Liver (tissue), 9 donors: ENCODE measurements around the gene ERICH6. TPM values are rescaled to one million over a fixed set of nuclear protein-coding genes. Genes with fewer than 3 reads are reported as not detected.

ENCODE experiments used
- DNase-seq: peaks from one replicate; pipeline ENCODE4 v3.0.0-alpha.2; 2017; ENCODE audit warnings: low spot score
- H3K27ac ChIP-seq, 2 donors: one replicate each; pipeline ENCODE4 v1.7.0; 2013; ENCODE audit warnings: inconsistent platforms in 2 of 2, low read length in 2 of 2, control low read depth in 1 of 2, low read depth in 1 of 2, mild to moderate bottlenecking in 1 of 2
- H3K27me3 ChIP-seq, 4 donors: one replicate each; pipeline versions ENCODE4 v1.6.1 to v1.7.0; 2013; ENCODE audit warnings: low read length in 3 of 4, inconsistent platforms in 1 of 4, mild to moderate bottlenecking in 1 of 4, moderate library complexity in 1 of 4; ENCODE audit not compliant: control insufficient read depth in 4 of 4, insufficient read depth in 4 of 4
- H3K36me3 ChIP-seq, 4 donors: one replicate each; pipeline versions ENCODE4 v1.6.1 to v1.7.0; 2013; ENCODE audit warnings: low read length in 3 of 4, mild to moderate bottlenecking in 3 of 4, low read depth in 1 of 4, moderate library complexity in 1 of 4; ENCODE audit not compliant: control insufficient read depth in 4 of 4, insufficient read depth in 3 of 4
- H3K4me1 ChIP-seq, 4 donors: one replicate each; pipeline versions ENCODE4 v1.6.1 to v1.7.0; 2013; ENCODE audit warnings: low read length in 3 of 4, mild to moderate bottlenecking in 3 of 4, moderate library complexity in 1 of 4; ENCODE audit not compliant: control insufficient read depth in 4 of 4, insufficient read depth in 4 of 4
- H3K4me3 ChIP-seq, 3 donors: one replicate each; pipeline versions ENCODE4 v1.6.1 to v1.7.0; 2013; ENCODE audit warnings: low read length in 3 of 3, control low read depth in 1 of 3, low read depth in 1 of 3, mild to moderate bottlenecking in 1 of 3
- H3K9ac ChIP-seq, 2 donors: one replicate each; pipeline ENCODE4 v1.7.0; 2013; ENCODE audit warnings: low read length in 2 of 2, mild to moderate bottlenecking in 2 of 2, moderate library complexity in 2 of 2, control low read depth in 1 of 2, low read depth in 1 of 2
- H3K9me3 ChIP-seq, 4 donors: one replicate each; pipeline versions ENCODE4 v1.6.1 to v1.7.0; 2013; ENCODE audit warnings: low read length in 3 of 4; ENCODE audit not compliant: control insufficient read depth in 4 of 4
- EGR1 ChIP-seq, 2 donors: IDR thresholded peaks; 2 replicates each; pipeline ENCODE4 v1.6.1; 2016 to 2018; ENCODE audit warnings: antibody characterized with exemption in 2 of 2, low read depth in 2 of 2
- FOXA1 ChIP-seq: IDR thresholded peaks from 2 replicates; pipeline ENCODE4 v1.6.1; 2016; ENCODE audit warnings: antibody characterized with exemption
- GABPA ChIP-seq, 2 donors: IDR thresholded peaks in 1 of 2; conservative IDR thresholded peaks in 1 of 2; 2 replicates each; pipeline ENCODE4 v1.6.1; 2016; ENCODE audit warnings: antibody characterized with exemption in 2 of 2, mild to moderate bottlenecking in 1 of 2, moderate library complexity in 1 of 2
- HNF4A ChIP-seq, 2 donors: conservative IDR thresholded peaks; 2 replicates each; pipeline ENCODE4 v1.6.1; 2016; ENCODE audit warnings: antibody characterized with exemption in 2 of 2, mild to moderate bottlenecking in 2 of 2
- HNF4G ChIP-seq: IDR thresholded peaks from 2 replicates; pipeline ENCODE4 v1.6.1; 2016; ENCODE audit warnings: antibody characterized with exemption
- JUND ChIP-seq, 2 donors: IDR thresholded peaks; 2 replicates each; pipeline ENCODE4 v1.6.1; 2016; ENCODE audit warnings: antibody characterized with exemption in 2 of 2
- NR2F2 ChIP-seq: IDR thresholded peaks from 2 replicates; pipeline ENCODE4 v1.6.1; 2016; ENCODE audit warnings: antibody characterized with exemption
- RAD21 ChIP-seq, 2 donors: IDR thresholded peaks; 2 replicates each; pipeline ENCODE4 v1.6.1; 2016; ENCODE audit warnings: antibody characterized with exemption in 2 of 2, mild to moderate bottlenecking in 2 of 2
- RXRA ChIP-seq, 2 donors: IDR thresholded peaks; 2 replicates each; pipeline ENCODE4 v1.6.1; 2017 to 2018; ENCODE audit warnings: antibody characterized with exemption in 2 of 2, mild to moderate bottlenecking in 1 of 2
- SP1 ChIP-seq: IDR thresholded peaks from 2 replicates; pipeline ENCODE4 v1.6.1; 2018; ENCODE audit warnings: antibody characterized with exemption, mild to moderate bottlenecking
- TAF1 ChIP-seq: conservative IDR thresholded peaks from 2 replicates; pipeline ENCODE4 v1.6.1; 2016; ENCODE audit warnings: antibody characterized with exemption, mild to moderate bottlenecking
- WGBS: extraction: QIAGEN DNeasy Blood & Tissue Kit; methylation state at CpG from one replicate; pipeline ENCODE4 v1.1.7; 2013; 5-methylcytosine and 5-hydroxymethylcytosine counted together
- polyA plus RNA-seq, 2 donors: library from polyadenylated mRNA; stranded (reverse) in 1 of 2; unstranded in 1 of 2; fragments of 200-250 nt in 1 of 2; fragments of >200 nt in 1 of 2; fragmentation: Nextera tagmentation in 1 of 2; extraction: Ambion mirVana in 1 of 2; gene quantifications; one replicate each; pipeline versions ENCODE4 v1.2.1 to v1.2.3, GENCODE V29; 2013 to 2015
- total RNA-seq, 2 donors: library from RNA; depleted of rRNA; stranded (reverse); fragments of >200 nt; gene quantifications; one replicate each; pipeline ENCODE4 v1.2.3, GENCODE V29; 2014
- TF ChIP-seq, protein P1 (sequence below): IDR thresholded peaks from 2 replicates; pipeline ENCODE4 v1.6.1; 2016; ENCODE audit warnings: antibody characterized with exemption
- TF ChIP-seq, protein P2 (sequence below): IDR thresholded peaks from 2 replicates; pipeline ENCODE4 v1.6.1; 2016; ENCODE audit warnings: antibody characterized with exemption
- TF ChIP-seq, protein P3 (sequence below): IDR thresholded peaks from 2 replicates; pipeline ENCODE4 v1.6.1; 2016; ENCODE audit warnings: antibody characterized with exemption
- TF ChIP-seq, protein P4 (sequence below): fragments of 150-350 bp; IDR thresholded peaks from 2 replicates; pipeline ENCODE4 v1.5.1; 2017; ENCODE audit warnings: improper control_type of control experiment, low read depth, low read length; ENCODE audit not compliant: missing input control
- TF ChIP-seq, protein P5 (sequence below): IDR thresholded peaks from 2 replicates; pipeline ENCODE4 v1.6.1; 2016; ENCODE audit warnings: antibody characterized with exemption, mild to moderate bottlenecking
- donor health status: healthy.
- donor health status: healthy.
- donor health status: healthy.
- donor health status: healthy.
- donor health status: healthy.

The ERICH6 gene
- total and polyA plus RNA-seq, 4 donors = under 0.01 TPM; not detected in 3

DNA sequence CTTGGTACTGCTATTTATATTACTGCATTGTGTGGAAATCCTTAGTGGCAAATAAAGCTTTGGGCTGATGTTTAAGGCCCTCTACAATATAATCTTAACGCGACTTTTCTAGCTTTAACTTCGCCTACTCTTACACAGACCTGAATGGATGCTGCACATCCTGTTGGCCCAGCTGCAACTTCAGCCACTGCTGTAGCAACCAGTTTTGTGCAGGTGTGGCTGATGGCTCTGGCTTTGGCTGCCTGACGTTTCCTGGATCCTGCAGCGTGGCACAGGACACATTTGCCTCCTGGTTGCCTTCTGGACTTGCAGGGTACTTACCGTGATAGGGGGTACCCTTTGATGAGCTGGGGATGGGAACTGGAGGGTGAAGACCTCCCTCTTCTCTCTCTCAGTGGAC is 20.2 kb upstream of the ERICH6 start:
- WGBS = 88% methylated on average over 6 of the region's 6 CpGs
- H3K27ac ChIP-seq = no peak overlapping the region
- no peak overlapping the region for H3K9ac ChIP-seq
- H3K4me3 ChIP-seq = no peak overlapping the region
- H3K36me3 ChIP-seq = no peaks in the 10 kb centered on the region
- no peaks in the 10 kb centered on the region for H3K9me3 ChIP-seq
- no peak for DNase-seq
- H3K27me3 ChIP-seq = no peaks in the 10 kb centered on the region
- TF ChIP-seq HNF4G (no peak), GABPA (IDR thresholded peaks at IDR 0.05 in 1 of 2, conservative IDR thresholded peaks at IDR 0.05 in 1 of 2) (no peak), FOXA1 (no peak), SP1 (no peak), RAD21 (IDR thresholded peaks at IDR 0.05) (no peak), RXRA (IDR thresholded peaks at IDR 0.05) (no peak), TAF1 (no peak), JUND (IDR thresholded peaks at IDR 0.05) (no peak), NR2F2 (no peak), HNF4A (conservative IDR thresholded peaks at IDR 0.05) (no peak), EGR1 (IDR thresholded peaks at IDR 0.05; ENCODE audit: low read depth in 2 of 2) (no peak)
- TF ChIP-seq, protein P1, sequence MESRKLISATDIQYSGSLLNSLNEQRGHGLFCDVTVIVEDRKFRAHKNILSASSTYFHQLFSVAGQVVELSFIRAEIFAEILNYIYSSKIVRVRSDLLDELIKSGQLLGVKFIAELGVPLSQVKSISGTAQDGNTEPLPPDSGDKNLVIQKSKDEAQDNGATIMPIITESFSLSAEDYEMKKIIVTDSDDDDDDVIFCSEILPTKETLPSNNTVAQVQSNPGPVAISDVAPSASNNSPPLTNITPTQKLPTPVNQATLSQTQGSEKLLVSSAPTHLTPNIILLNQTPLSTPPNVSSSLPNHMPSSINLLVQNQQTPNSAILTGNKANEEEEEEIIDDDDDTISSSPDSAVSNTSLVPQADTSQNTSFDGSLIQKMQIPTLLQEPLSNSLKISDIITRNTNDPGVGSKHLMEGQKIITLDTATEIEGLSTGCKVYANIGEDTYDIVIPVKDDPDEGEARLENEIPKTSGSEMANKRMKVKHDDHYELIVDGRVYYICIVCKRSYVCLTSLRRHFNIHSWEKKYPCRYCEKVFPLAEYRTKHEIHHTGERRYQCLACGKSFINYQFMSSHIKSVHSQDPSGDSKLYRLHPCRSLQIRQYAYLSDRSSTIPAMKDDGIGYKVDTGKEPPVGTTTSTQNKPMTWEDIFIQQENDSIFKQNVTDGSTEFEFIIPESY = no peak
- TF ChIP-seq, protein P2, sequence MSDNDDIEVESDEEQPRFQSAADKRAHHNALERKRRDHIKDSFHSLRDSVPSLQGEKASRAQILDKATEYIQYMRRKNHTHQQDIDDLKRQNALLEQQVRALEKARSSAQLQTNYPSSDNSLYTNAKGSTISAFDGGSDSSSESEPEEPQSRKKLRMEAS = no peak
- TF ChIP-seq, protein P3, sequence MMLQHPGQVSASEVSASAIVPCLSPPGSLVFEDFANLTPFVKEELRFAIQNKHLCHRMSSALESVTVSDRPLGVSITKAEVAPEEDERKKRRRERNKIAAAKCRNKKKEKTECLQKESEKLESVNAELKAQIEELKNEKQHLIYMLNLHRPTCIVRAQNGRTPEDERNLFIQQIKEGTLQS = no peak
- peaks cover 0 to 20% (median 12%) of the 10 kb centered on the region in 4 donors for H3K4me1 ChIP-seq

DNA sequence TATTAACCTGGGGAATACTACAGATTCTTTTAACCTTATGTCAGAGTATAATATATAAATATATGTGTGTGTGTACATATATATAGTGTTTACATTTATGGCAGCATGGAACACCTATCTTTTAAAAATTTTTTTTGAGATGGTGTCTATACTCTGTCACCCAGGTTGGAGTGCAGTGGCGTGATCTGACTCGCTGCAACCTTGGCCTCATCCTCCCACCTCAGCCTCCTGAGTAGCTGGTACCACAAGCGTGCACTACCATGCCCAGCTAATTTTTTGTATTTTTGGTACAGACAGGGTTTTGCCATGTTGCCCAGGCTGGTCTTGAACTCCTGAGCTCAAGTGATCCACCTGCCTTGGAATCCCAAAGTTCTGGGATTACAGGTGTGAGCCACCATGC is 18.5 kb upstream of the ERICH6 start:
- no peak overlapping the region for H3K9ac ChIP-seq

More for the DNA sequence above, 18.5 kb upstream of the ERICH6 start:
- peaks cover 0 to 7% (median 3%) of the 10 kb centered on the region in 4 donors for H3K4me1 ChIP-seq
- no peaks in the 10 kb centered on the region for H3K9me3 ChIP-seq
- H3K36me3 ChIP-seq = no peaks in the 10 kb centered on the region
- DNase-seq = no peak
- H3K27me3 ChIP-seq = no peaks in the 10 kb centered on the region
- TF ChIP-seq, protein P4, sequence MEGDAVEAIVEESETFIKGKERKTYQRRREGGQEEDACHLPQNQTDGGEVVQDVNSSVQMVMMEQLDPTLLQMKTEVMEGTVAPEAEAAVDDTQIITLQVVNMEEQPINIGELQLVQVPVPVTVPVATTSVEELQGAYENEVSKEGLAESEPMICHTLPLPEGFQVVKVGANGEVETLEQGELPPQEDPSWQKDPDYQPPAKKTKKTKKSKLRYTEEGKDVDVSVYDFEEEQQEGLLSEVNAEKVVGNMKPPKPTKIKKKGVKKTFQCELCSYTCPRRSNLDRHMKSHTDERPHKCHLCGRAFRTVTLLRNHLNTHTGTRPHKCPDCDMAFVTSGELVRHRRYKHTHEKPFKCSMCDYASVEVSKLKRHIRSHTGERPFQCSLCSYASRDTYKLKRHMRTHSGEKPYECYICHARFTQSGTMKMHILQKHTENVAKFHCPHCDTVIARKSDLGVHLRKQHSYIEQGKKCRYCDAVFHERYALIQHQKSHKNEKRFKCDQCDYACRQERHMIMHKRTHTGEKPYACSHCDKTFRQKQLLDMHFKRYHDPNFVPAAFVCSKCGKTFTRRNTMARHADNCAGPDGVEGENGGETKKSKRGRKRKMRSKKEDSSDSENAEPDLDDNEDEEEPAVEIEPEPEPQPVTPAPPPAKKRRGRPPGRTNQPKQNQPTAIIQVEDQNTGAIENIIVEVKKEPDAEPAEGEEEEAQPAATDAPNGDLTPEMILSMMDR = no peak
- TF ChIP-seq TAF1 (no peak), RXRA (IDR thresholded peaks at IDR 0.05) (no peak), HNF4A (conservative IDR thresholded peaks at IDR 0.05) (no peak), EGR1 (IDR thresholded peaks at IDR 0.05; ENCODE audit: low read depth in 2 of 2) (no peak), JUND (IDR thresholded peaks at IDR 0.05) (no peak), SP1 (no peak), GABPA (IDR thresholded peaks at IDR 0.05 in 1 of 2, conservative IDR thresholded peaks at IDR 0.05 in 1 of 2) (no peak), RAD21 (IDR thresholded peaks at IDR 0.05) (no peak)
- TF ChIP-seq, protein P5, sequence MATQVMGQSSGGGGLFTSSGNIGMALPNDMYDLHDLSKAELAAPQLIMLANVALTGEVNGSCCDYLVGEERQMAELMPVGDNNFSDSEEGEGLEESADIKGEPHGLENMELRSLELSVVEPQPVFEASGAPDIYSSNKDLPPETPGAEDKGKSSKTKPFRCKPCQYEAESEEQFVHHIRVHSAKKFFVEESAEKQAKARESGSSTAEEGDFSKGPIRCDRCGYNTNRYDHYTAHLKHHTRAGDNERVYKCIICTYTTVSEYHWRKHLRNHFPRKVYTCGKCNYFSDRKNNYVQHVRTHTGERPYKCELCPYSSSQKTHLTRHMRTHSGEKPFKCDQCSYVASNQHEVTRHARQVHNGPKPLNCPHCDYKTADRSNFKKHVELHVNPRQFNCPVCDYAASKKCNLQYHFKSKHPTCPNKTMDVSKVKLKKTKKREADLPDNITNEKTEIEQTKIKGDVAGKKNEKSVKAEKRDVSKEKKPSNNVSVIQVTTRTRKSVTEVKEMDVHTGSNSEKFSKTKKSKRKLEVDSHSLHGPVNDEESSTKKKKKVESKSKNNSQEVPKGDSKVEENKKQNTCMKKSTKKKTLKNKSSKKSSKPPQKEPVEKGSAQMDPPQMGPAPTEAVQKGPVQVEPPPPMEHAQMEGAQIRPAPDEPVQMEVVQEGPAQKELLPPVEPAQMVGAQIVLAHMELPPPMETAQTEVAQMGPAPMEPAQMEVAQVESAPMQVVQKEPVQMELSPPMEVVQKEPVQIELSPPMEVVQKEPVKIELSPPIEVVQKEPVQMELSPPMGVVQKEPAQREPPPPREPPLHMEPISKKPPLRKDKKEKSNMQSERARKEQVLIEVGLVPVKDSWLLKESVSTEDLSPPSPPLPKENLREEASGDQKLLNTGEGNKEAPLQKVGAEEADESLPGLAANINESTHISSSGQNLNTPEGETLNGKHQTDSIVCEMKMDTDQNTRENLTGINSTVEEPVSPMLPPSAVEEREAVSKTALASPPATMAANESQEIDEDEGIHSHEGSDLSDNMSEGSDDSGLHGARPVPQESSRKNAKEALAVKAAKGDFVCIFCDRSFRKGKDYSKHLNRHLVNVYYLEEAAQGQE = no peak
- TF ChIP-seq, protein P3 = no peak
- H3K27ac ChIP-seq = no peak overlapping the region
- 97% methylated on average over 3 of the region's 3 CpGs for WGBS
- H3K4me3 ChIP-seq = no peak overlapping the region
